HepG2 (cell line): ENCODE data around the gene TBC1D16.

Source experiments
- ARID5B ChIP-seq: IDR thresholded peaks from 2 replicates; pipeline ENCODE4 v1.4.0; 2020; ENCODE audit warnings: mild to moderate bottlenecking, missing genetic modification reagents
- CHD2 ChIP-seq: IDR thresholded peaks from 2 replicates; pipeline ENCODE4 v1.6.1; 2011; ENCODE audit warnings: low read depth, low read length, improper control_type of control experiment
- EP300 ChIP-seq, 3 experiments: sonication (generic) in 1 of 3; formaldehyde crosslinking in 1 of 3; IDR thresholded peaks; 2 replicates each; pipeline versions ENCODE4 v1.5.1 to v1.6.1; 2011 to 2020; ENCODE audit warnings: low read depth in 2 of 3, low read length in 2 of 3, borderline replicate concordance in 1 of 3, improper control_type of control experiment in 1 of 3, mild to moderate bottlenecking in 1 of 3, missing genetic modification reagents in 1 of 3, moderate library complexity in 1 of 3
- EZH2 ChIP-seq: conservative IDR thresholded peaks from 2 replicates; pipeline ENCODE4 v1.6.1; 2012; ENCODE audit warnings: mild to moderate bottlenecking, low read depth, low read length, moderate library complexity
- NFRKB ChIP-seq: fragments of 450-650 bp; IDR thresholded peaks from 2 replicates; pipeline ENCODE4 v1.6.1; 2017
- PHF8 ChIP-seq: sonication (generic); formaldehyde crosslinking; IDR thresholded peaks from 2 replicates; pipeline ENCODE4 v1.5.0; 2020; ENCODE audit warnings: missing genetic modification reagents
- ZBTB21 ChIP-seq: sonication (generic); formaldehyde crosslinking; IDR thresholded peaks from 2 replicates; pipeline ENCODE4 v1.4.0; 2020; ENCODE audit warnings: missing genetic modification reagents

- no peak for TF ChIP-seq ZBTB21 (CRISPR knock-in tag)
- TF ChIP-seq EZH2, result no peak
- no peak for TF ChIP-seq CHD2
- TF ChIP-seq NFRKB, result no peak
- no peak for TF ChIP-seq EP300 (IDR thresholded peaks at IDR 0.05; ENCODE audit: low read depth in 2 of 2, low read length in 2 of 2)
- no peak for TF ChIP-seq EP300 (CRISPR knock-in tag; IDR thresholded peaks at IDR 0.05; ENCODE audit: borderline replicate concordance)
- TF ChIP-seq ARID5B, result no peak
- no peak for TF ChIP-seq PHF8 (CRISPR knock-in tag)
Observed at GRCh38 chr17:79978548-79978855, 57.2 kb downstream of the TBC1D16 start.
